B cell (primary cell): Measurements from ENCODE around the gene FUNDC2.

Experiments
- CTCF ChIP-seq: fragments of 200-600 bp; IDR thresholded peaks from one replicate; pipeline ENCODE4 v1.8.0; 2022; ENCODE audit warnings: antibody characterized with exemption, mild to moderate bottlenecking
- EZH2 ChIP-seq: IDR thresholded peaks from 2 replicates; pipeline ENCODE4 v1.6.1; 2012; ENCODE audit warnings: borderline replicate concordance, low read depth, mild to moderate bottlenecking, moderate library complexity, low read length; ENCODE audit not compliant: insufficient read depth, poor library complexity, severe bottlenecking

DNA sequence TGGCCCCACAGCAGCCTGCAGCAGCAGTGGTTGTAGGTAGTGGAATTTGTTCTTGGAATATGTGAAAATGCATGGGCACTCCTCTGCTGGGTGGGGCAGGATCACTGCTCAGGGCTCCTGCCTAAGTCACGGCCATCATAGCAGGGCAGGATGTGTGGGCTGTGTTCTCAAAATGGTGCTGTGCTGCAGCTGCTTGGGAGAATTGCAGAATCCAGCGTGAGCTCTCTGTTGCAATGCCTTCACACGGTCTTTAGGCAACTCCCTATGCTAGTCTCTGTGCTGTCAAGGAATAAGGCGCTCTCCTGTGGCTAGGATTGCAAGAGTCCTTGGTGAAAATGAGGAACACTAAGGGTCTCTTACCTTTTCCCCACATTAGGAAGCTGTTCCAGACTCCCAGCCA, 47.0 kb upstream of the FUNDC2 start:
- TF ChIP-seq CTCF: no peak
- no peak for TF ChIP-seq EZH2
